SHP77 treated with DMSO at 0.1 percent for 48 hours (cell line): ENCODE measurements around the gene SLC2A13.

Experiments
- DNase-seq: peaks from one replicate; lab custom pipeline; 2025; lab: John Stamatoyannopoulos, UW

SLC2A13 gene

GRCh38 chr12:39990122-39991101 is 115.5 kb downstream of the SLC2A13 start:
- DNase-seq, result no peak

DNA sequence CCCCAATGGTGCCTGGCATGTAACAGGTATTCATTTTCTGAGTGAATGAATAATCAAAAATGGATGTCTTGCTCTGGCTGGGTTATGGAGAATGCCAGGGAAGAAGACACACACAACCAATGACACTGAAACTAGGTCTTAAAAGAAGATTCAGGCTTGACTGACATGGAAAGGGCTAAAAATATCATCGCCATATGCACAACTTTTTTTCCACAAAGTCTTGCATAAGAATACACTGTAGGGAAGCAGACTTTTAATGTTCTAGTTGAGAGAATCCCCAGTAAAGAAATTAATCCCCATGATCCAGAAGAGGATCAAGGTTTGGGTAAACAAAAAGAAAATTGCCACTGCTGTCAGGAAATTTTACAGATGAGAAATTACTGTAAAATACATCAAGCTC is 116.4 kb downstream of the SLC2A13 start:
- DNase-seq, result no peak

DNA sequence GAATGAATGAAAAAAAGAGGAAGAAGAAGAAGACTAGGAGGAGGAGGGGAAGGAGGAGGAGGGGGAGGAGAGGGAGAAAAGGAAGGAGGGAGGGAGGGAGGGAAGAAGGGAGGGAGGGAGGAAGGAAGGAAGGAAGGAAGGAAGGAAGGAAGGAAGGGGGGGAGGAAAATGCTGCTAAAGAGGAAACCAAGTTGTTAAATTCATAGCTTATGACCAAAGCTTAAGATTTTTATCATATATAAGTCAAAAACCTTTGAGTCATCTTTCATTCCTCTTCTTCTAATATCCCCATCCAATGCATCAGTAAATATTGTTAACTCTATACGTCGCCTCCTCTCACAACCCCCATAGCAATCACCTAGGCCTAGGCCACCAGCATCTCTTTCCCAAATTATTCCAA is 117.3 kb downstream of the SLC2A13 start:
- DNase-seq, result no peak

DNA sequence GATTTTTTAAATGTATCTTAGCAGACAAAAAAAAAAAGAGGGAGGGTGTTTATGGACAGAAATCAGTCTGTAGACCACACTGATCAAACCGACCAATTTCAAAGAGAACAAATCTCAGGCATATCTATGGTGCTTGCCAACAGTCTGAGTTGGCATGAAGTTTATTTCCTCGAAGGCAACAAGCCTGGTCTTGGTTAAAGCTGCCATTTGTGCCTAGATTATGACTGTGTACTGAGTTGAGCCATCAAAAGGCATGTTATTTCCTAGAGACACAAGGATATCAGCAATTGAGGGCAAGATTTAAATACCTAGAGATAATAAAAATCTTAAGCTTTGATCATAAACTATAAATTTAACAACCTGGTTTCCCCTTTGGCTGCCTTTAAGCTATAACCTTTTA is 119.2 kb downstream of the SLC2A13 start:
- no peak for DNase-seq

DNA sequence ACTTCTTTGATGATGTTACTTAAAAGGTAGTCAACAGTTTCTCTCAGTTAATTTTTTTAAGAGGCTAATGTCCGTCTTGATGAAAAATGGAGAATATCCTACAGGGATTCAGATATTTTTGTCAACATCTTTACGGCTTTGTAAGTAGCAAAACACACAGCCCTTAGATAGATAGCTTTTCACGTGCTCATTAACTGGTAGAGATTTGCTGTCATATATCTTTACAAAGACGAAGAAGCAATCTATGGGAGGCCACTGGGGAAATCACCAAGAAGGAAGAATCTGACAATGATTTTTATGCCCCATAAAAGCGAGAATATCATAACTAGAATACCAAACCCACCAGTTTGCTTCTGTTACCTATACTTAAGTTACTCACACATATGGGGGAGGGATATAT is 121.2 kb downstream of the SLC2A13 start:
- DNase-seq, result no peak

GRCh38 chr12:39975374-39975918 is 130.4 kb downstream of the SLC2A13 start:
- no peak for DNase-seq

DNA sequence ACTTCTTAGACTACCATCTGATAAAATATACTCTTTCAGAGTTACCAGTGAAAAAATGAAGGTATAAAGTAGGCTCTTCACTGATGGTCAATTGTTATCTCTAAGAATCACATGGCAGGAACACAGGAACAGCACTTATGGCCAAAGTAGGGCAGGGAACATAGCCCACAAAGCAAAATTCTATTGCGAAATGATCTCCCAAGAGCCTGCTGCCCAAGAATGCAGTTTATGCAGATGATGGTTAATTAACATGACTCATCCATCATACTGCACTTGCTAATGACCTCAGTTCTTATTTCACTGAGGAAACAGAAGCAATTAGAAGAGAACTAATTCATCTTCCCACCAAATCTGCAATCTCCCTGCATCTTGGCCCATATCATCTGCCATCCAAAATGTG is 133.8 kb downstream of the SLC2A13 start:
- DNase-seq, result no peak

GRCh38 chr12:39971348-39971747 is 134.5 kb downstream of the SLC2A13 start:
- DNase-seq, result no peak

DNA sequence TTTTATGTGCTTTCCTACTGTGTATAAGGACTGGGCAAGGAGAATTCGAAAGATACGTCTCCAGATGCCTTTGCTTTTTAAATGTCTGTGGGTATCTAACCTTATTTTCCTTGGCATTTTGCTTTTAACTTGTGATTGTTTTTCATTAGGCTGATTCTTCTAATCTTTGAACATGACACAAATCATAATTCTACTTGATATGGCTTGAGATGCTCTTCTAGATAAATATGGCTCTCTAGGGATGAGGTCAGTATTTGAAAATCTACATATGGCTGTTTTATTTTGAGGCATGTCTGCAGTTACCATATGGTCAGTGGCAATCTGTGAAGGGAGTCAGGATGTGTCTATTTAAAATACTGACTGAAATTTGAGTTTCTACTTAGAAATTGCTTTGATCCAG is 139.2 kb downstream of the SLC2A13 start:
- no peak for DNase-seq

- no peak for DNase-seq
Measured at GRCh38 chr12:39966256-39966655, 139.6 kb downstream of the SLC2A13 start.

GRCh38 chr12:39959467-39959866 is 146.4 kb downstream of the SLC2A13 start:
- no peak for DNase-seq

GRCh38 chr12:39959031-39959430 is 146.8 kb downstream of the SLC2A13 start:
- no peak for DNase-seq

- no peak for DNase-seq
Measured at GRCh38 chr12:39958377-39958776, 147.5 kb downstream of the SLC2A13 start.

DNA sequence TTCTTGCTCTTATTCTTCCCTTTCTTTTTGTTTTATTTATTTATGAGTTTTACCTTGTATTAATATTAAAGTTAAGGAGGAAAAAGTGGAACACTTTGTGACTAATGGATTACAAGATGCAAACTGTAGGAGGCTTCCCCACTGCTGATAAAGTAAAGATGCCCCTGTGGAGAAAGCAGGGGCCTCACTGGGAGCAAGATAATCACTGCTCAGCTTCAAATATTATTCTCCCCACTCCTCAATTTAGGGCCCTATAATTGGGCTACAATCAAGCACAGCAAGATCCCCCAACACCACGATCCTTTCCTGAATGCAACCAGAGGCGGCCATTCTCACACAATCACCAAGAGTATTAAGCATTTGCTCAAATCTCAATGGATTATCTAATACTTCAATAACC is 149.2 kb downstream of the SLC2A13 start:
- DNase-seq, result no peak

DNA sequence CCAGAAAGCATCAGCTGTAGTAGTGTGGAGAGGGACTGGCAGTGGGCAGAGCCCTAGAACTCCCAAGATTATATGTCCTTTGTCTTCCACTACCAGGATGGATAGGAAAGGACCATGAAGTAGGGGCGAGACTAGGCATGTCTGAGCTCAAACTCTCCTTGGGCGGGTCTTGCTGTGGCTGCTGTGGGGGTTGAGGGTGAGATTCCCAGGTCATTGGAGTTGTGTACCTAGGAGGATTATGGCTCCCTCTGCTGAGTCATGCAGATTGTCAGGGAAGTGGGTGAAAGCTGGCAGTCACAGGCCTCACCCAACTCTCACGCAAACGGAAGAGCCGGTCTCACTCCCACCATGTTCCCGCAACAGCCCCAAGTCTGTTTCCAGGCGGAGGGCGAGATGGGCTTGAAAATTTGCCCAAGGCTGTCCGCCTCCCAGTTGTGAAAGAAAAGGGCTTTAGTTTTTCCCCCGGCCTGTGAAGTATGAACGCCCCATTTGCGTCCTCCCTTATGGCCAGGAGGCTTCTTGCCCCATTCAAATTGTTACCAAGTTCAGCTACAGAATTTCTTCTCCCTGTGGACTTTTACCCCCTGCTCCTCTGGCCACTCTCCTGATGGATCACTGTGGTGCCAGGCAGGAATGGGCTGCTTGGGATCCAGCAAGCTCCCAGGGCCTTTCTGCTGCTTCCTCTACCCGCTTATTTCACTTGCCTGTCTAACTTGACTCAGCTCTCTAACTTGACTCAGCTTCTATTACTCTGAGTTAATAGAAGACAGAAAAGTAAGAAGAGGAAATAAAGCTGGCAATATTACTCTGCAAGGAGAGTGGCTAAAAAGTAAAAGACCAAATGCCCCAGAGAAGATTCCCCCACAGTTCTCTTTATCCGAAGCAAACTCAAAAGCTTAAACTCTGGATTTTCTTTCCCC is 159.3 kb downstream of the SLC2A13 start:
- DNase-seq, result no peak

GRCh38 chr12:39937119-39937518 is 168.8 kb downstream of the SLC2A13 start:
- DNase-seq, result no peak

- DNase-seq, result no peak
Measured at GRCh38 chr12:39935839-39936238, 170.0 kb downstream of the SLC2A13 start.

DNA sequence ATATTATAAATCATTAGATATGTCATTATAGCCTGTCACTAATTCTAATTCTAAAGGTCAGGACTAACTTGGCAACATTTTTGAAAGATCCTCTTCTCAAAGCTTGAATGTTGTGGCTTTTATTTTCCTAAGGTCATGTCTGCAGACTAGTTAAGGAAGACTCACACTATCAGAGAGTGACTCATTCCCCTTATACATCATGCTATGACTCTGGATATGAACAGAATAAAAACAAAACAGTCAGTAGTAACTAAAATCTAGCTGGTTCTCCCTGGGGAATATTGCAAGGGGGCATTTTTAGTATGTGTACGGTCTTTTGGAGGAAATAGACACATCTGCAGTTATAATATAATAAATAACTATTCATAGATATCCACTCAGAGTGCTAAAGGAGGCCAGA is 170.6 kb downstream of the SLC2A13 start:
- no peak for DNase-seq

- no peak for DNase-seq
Measured at GRCh38 chr12:39931857-39932256, 174.0 kb downstream of the SLC2A13 start.

DNA sequence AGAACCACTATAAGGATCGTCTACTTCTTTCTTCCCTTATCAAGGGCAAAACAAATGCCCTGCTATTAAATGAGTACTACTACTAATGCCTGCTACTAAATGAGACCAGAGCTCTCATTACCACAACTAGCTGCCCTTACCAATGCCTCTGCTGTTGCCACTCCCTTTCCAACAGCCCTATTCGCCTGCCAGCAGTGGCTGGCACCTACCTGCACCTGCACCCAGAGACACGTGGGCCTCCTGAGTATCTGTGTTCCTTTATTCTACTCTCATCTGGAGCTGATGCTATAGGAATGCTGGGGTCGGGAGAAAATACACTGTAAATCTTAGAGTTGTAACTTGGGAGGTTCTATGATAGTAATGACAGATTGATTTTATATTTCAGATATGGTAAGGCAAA is 174.7 kb downstream of the SLC2A13 start:
- DNase-seq, result no peak

GRCh38 chr12:39930101-39930500 is 175.8 kb downstream of the SLC2A13 start:
- no peak for DNase-seq

DNA sequence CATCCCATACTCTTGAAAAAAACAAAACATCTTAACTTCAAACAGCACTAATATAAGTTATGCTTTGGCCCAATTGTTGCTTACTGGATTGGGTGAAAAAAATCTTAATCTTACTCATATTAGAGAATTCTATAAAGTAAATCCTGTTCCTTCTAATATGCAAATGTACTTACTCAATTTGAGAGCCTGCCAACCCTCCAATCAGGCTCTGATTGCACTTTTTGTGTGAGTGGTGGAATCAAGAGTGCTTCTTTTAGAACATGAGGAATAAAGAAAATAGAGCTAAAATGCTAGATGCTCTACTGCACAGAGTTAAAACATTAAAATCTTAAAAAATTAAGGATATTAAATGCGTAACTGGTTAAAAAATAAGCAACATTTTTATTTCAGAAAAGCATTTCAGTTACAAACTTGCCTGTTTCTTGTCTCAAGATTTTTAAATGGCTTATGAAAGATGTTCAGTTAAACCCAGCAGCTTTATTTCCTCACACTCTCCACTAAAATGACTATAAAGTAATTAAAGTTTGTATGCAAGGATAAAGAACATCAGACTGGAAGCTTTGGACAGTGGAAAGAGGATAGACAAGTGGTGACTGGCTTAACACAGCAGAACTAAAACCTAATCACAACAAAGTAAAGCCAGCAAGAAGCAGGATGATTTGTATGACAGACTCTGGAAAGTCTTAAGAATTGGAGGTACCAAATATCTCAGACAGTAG is 177.5 kb downstream of the SLC2A13 start:
- DNase-seq, result no peak
